HEK293T (cell line): Measurements from ENCODE around the gene CDH18.

Experiments used
- CTCF ChIA-PET: fragments of 350-600 bp; formaldehyde crosslinking; extraction: SDS; loops from one replicate; lab custom pipeline; 2021; ENCODE audit warnings: antibody characterized with exemption, inconsistent platforms; lab: Yijun Ruan, JAX
- POLR2A ChIA-PET: fragments of 350-600 bp; formaldehyde crosslinking; extraction: SDS; loops from one replicate; lab custom pipeline; 2020; ENCODE audit warnings: antibody characterized with exemption, inconsistent platforms; lab: Yijun Ruan, JAX
- DNase-seq: peaks from one replicate; pipeline ENCODE4 v3.0.0; 2012; ENCODE audit warnings: mixed read lengths; ENCODE audit errors: extremely low spot score
- ARNT ChIP-seq: fragments of 450-650 bp; IDR thresholded peaks from 2 replicates; pipeline ENCODE4 v1.6.1; 2017; ENCODE audit warnings: mild to moderate bottlenecking
- BHLHE40 ChIP-seq: fragments of 450-650 bp; IDR thresholded peaks from 2 replicates; pipeline ENCODE4 v1.6.1; 2016; ENCODE audit warnings: mild to moderate bottlenecking, moderate library complexity, borderline replicate concordance
- CTBP1 ChIP-seq: fragments of 450-650 bp; IDR thresholded peaks from 2 replicates; pipeline ENCODE4 v1.6.1; 2016; ENCODE audit warnings: borderline replicate concordance
- ELF4 ChIP-seq: fragments of 450-650 bp; IDR thresholded peaks from 2 replicates; pipeline ENCODE4 v1.6.1; 2017; ENCODE audit warnings: antibody characterized with exemption
- FOXA1 ChIP-seq: fragments of 450-650 bp; IDR thresholded peaks from 2 replicates; pipeline ENCODE4 v1.6.1; 2016; ENCODE audit warnings: mild to moderate bottlenecking
- FOXK2 ChIP-seq: fragments of 450-650 bp; IDR thresholded peaks from 2 replicates; pipeline ENCODE4 v1.6.1; 2016; ENCODE audit warnings: mild to moderate bottlenecking
- FOXM1 ChIP-seq: fragments of 450-650 bp; IDR thresholded peaks from 2 replicates; pipeline ENCODE4 v1.6.1; 2017; ENCODE audit warnings: mild to moderate bottlenecking, borderline replicate concordance
- HDGF ChIP-seq: fragments of 450-650 bp; IDR thresholded peaks from 2 replicates; pipeline ENCODE4 v1.6.1; 2017; ENCODE audit warnings: antibody characterized with exemption, borderline replicate concordance
- L3MBTL2 ChIP-seq: fragments of 450-650 bp; conservative IDR thresholded peaks from 2 replicates; pipeline ENCODE4 v1.6.1; 2016; ENCODE audit warnings: mild to moderate bottlenecking
- LEF1 ChIP-seq: fragments of 450-650 bp; IDR thresholded peaks from 2 replicates; pipeline ENCODE4 v1.6.1; 2017; ENCODE audit warnings: mild to moderate bottlenecking, borderline replicate concordance
- NFRKB ChIP-seq: fragments of 450-650 bp; IDR thresholded peaks from 2 replicates; pipeline ENCODE4 v1.6.1; 2016; ENCODE audit warnings: mild to moderate bottlenecking, moderate library complexity
- SP1 ChIP-seq: fragments of 450-650 bp; IDR thresholded peaks from 2 replicates; pipeline ENCODE4 v1.6.1; 2017
- SUZ12 ChIP-seq: fragments of 450-650 bp; IDR thresholded peaks from 2 replicates; pipeline ENCODE4 v1.6.1; 2016; ENCODE audit warnings: mild to moderate bottlenecking
- TARDBP ChIP-seq: fragments of 450-650 bp; IDR thresholded peaks from 2 replicates; pipeline ENCODE4 v1.6.1; 2016
- ZNF384 ChIP-seq: fragments of 450-650 bp; IDR thresholded peaks from 2 replicates; pipeline ENCODE4 v1.6.1; 2016
- TF ChIP-seq, protein P1 (sequence below): fragments of 450-650 bp; IDR thresholded peaks from 2 replicates; pipeline ENCODE4 v1.6.1; 2016

Gene CDH18

DNA sequence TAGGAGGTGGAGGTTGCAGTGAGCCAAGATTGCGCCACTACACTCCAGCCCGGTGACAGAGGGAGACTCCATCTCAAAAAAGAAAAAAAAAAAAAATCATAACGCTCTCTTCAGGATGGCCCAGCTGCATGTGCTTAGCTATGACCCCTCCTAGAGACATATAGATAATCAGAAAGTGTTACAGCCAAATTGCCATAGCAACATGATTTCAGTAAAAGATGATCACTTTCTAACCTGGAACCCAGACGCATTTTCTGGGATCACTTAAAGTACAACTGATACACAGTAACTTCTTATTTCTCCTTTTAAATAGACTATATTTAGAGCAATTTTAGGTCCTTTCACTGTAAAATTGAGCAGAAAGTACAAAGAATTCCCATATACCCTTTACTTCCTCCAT, 372.9 kb downstream of the CDH18 start:
- ChIA-PET POLR2A (no interaction called here), CTCF (no interaction called here)
- no peak for DNase-seq
- TF ChIP-seq SP1: no peak
- TF ChIP-seq BHLHE40: no peak
- TF ChIP-seq CTBP1: no peak
- TF ChIP-seq L3MBTL2: no peak
- no peak for TF ChIP-seq ARNT
- no peak for TF ChIP-seq NFRKB
- TF ChIP-seq FOXM1: no peak
- no peak for TF ChIP-seq SUZ12
- no peak for TF ChIP-seq LEF1

DNA sequence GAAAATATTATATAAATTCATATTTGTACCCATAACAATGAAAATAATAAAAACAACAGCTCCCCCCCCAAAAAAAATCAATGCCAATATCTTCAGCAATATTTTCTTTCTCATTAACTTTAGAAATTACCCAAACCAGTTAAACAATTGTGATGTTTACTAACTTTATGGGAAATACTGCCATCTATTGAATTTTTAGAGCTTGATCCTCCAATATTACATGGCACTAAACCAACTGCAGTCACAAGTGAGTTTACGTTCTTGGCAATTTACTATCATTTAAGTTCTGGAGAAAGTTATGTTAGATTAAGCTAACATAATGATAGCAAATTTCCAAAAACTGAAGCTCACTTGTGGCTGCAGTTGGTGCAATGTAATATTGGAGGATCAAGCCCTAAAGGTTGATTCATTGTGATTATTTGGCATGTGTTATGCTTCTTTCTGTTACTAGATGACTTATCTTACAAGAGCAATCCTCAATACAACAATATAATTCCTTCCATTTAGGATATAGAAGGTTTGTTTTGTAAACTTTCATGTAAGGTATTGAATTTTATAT, 379.5 kb downstream of the CDH18 start:
- TF ChIP-seq LEF1 (no peak), ZNF384 (no peak), FOXK2 (no peak), SUZ12 (no peak), NFRKB (no peak), TARDBP (no peak), HDGF (no peak), SP1 (no peak), BHLHE40 (no peak), CTBP1 (no peak), ARNT (no peak), FOXM1 (no peak), FOXA1 (no peak), ELF4 (no peak)
- TF ChIP-seq, protein P1, sequence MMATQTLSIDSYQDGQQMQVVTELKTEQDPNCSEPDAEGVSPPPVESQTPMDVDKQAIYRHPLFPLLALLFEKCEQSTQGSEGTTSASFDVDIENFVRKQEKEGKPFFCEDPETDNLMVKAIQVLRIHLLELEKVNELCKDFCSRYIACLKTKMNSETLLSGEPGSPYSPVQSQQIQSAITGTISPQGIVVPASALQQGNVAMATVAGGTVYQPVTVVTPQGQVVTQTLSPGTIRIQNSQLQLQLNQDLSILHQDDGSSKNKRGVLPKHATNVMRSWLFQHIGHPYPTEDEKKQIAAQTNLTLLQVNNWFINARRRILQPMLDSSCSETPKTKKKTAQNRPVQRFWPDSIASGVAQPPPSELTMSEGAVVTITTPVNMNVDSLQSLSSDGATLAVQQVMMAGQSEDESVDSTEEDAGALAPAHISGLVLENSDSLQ: no peak
- ChIA-PET POLR2A (no interaction called here), CTCF (interaction anchor here (0.6 to 0.7 kb wide), 3 partner anchors 323 to 344 kb away, joined by 3 to 5 read pairs (median 3); no protein-coding TSS in a partner anchor)
- DNase-seq: no peak

DNA sequence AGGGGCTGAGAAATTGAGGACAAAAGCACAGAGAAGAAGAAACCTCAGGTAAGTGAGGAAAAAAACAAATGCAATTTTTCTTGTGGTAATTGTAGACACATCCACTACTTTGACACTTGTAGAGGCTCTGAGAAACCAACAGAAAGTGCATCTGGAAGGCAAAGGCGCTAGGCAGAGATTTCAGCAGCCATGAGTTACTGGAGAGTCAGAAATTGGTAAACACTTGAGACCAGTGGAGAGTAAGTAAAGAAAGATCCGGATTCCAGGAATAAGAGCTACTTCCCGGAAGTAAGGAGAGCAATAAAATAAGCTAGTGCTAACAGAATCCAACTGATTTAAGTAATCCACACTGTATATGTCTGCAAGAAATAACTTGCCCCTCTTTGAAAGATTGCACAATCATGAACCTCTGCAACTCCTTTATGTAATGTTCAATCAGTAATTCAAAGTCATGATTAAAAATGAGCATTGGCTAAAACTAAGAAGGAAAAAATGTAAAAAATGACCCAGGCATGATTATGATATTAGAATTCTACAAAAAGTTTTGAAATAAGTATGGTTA, 382.1 kb downstream of the CDH18 start:
- TF ChIP-seq TARDBP: no peak
- TF ChIP-seq CTBP1: no peak
- no peak for TF ChIP-seq HDGF
- no peak for TF ChIP-seq FOXK2
- TF ChIP-seq NFRKB: no peak
- no peak for TF ChIP-seq ELF4
- no peak for DNase-seq
- ChIA-PET CTCF (no interaction called here), POLR2A (no interaction called here)

DNA sequence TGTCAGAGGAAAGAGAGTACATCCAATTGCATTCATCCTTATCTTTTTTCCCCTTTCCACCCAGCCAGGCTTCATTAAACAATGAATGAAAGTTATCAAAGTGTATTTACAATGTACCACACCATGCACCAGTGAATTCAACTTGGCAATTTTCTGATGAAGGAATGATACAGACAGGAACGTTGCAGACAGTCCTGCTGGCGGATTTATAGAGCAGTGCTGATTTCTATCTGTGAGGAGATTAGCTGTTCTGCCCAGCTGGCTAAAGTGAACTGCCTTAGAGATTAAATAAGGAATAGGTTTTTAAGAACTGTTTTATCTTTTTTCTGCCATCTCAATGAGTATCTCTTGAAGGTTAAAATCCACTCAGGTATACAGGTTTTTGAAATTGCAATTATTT, 403.9 kb downstream of the CDH18 start:
- CTCF ChIA-PET: no interaction called here
- TF ChIP-seq FOXM1 (no peak), FOXA1 (no peak), BHLHE40 (no peak), TARDBP (no peak), SP1 (no peak), SUZ12 (no peak), NFRKB (no peak), ELF4 (no peak), L3MBTL2 (no peak), FOXK2 (no peak), LEF1 (no peak), ARNT (no peak), ZNF384 (no peak), HDGF (no peak), CTBP1 (no peak)
- TF ChIP-seq, protein P1: no peak
- POLR2A ChIA-PET: no interaction called here
- no peak for DNase-seq

DNA sequence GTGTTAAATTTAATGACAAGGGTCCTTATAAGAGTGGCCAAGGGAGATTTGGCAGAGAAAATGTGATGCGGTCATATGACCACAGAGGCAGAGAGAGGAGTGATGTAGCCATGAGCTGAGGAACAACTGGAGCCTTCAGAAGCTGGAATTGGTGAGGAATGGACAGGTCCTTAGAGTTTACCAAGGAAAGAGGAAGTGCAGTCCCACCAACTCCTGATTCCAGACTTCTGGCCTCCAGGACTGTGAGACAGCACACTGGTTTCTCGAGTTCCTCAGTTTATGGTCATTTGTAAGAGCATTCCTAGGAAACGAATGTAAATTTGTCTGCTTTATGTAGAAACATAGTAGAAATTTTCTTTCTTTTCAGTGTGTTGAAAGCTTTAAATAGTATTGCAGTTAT, 410.1 kb downstream of the CDH18 start:
- POLR2A ChIA-PET: no interaction called here
- CTCF ChIA-PET: no interaction called here
- DNase-seq: no peak
- no peak for TF ChIP-seq SP1
- TF ChIP-seq BHLHE40: no peak
- TF ChIP-seq ZNF384: no peak
- no peak for TF ChIP-seq ARNT
- no peak for TF ChIP-seq L3MBTL2
- TF ChIP-seq FOXM1: no peak
- no peak for TF ChIP-seq SUZ12

DNA sequence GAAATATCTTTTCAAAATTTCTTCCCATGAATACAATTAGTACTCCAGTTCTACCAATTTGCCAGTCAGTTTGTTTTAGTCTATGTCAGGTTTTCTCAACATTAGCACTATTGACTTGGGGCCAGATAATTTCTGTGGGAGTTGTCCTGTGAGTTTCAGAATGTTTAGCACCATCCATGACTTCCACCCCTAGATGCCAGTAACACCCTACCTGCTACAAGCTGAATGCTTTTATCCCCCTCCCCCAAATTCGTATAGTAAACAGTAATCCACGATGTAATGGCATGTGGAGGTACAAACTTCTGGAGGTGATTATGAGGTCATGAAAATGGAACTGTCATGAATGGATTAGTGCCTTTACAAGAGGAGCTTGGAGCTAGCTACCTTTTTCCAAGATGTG, 420.0 kb downstream of the CDH18 start:
- TF ChIP-seq ZNF384 (no peak), TARDBP (no peak), FOXM1 (no peak), ELF4 (no peak), NFRKB (no peak)
- POLR2A ChIA-PET: no interaction called here
- no peak for DNase-seq
- CTCF ChIA-PET: no interaction called here

DNA sequence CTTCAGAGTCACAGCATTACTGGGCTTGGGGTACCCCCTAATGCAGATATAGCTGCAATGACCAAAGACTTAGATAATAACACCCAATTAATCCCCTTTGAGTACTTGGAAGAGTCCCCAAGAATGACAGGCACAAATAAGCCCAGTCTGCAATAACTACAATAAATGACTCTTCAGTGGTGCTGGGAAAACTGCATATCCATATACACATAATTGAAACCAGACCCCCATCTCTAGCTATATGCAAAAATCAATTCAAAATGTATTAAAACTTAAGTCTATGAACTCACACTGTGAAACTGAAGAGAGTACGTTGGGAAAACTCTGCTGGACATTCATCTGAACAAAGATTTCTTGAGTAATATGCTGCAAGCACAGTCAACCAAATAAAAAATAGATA, 422.5 kb downstream of the CDH18 start:
- ChIA-PET CTCF (no interaction called here), POLR2A (no interaction called here)
- no peak for TF ChIP-seq L3MBTL2
- DNase-seq: no peak
